Endodermal cell (in vitro differentiated cells): ENCODE results near the gene ZNF837. TPM values are rescaled to one million over a fixed set of nuclear protein-coding genes. Genes with fewer than 3 reads are reported as not detected.

Experiments
- DNase-seq: peaks from one replicate; pipeline ENCODE4 v3.0.0-alpha.2; 2017
- H3K27ac ChIP-seq: 2 replicates; pipeline ENCODE4 v1.5.1; 2013; ENCODE audit warnings: mild to moderate bottlenecking, low read depth, low read length, moderate library complexity
- H3K27me3 ChIP-seq: 2 replicates; pipeline ENCODE4 v1.6.1; 2013; ENCODE audit warnings: mild to moderate bottlenecking, low read length, moderate library complexity; ENCODE audit not compliant: insufficient read depth, control insufficient read depth, poor library complexity, severe bottlenecking
- H3K36me3 ChIP-seq: 2 replicates; pipeline ENCODE4 v1.7.0; 2013; ENCODE audit warnings: mild to moderate bottlenecking, low read length, moderate library complexity; ENCODE audit not compliant: control insufficient read depth, insufficient read depth
- H3K4me1 ChIP-seq: one replicate; pipeline ENCODE4 v1.7.0; 2013; ENCODE audit warnings: low read length; ENCODE audit not compliant: control insufficient read depth, insufficient read depth
- H3K4me3 ChIP-seq: 2 replicates; pipeline ENCODE4 v1.5.1; 2013; ENCODE audit warnings: mild to moderate bottlenecking, low read length, moderate library complexity
- H3K9ac ChIP-seq: 2 replicates; pipeline ENCODE4 v1.6.1; 2013; ENCODE audit warnings: mild to moderate bottlenecking, low read length, moderate library complexity; ENCODE audit not compliant: poor library complexity, severe bottlenecking; ENCODE audit errors: extremely low read depth
- H3K9me3 ChIP-seq: 2 replicates; pipeline ENCODE4 v1.6.1; 2013; ENCODE audit warnings: mild to moderate bottlenecking, low read length, moderate library complexity; ENCODE audit not compliant: control insufficient read depth
- H3K27ac Mint-ChIP-seq: 2 replicates; pipeline ENCODE4 v1.8.0; 2020; ENCODE audit warnings: mixed read lengths
- H3K27me3 Mint-ChIP-seq: 2 replicates; pipeline ENCODE4 v1.8.0; 2021; ENCODE audit warnings: mild to moderate bottlenecking, mixed read lengths; ENCODE audit not compliant: insufficient read depth
- H3K36me3 Mint-ChIP-seq: 2 replicates; pipeline ENCODE4 v1.8.0; 2020; ENCODE audit warnings: low read depth, mixed read lengths
- H3K4me1 Mint-ChIP-seq: 2 replicates; pipeline ENCODE4 v1.8.0; 2020; ENCODE audit warnings: mixed read lengths
- H3K4me3 Mint-ChIP-seq: 2 replicates; pipeline ENCODE4 v1.8.0; 2020; ENCODE audit warnings: mild to moderate bottlenecking, moderate library complexity, mixed read lengths
- H3K9me3 Mint-ChIP-seq: 2 replicates; pipeline ENCODE4 v1.8.0; 2020; ENCODE audit warnings: mild to moderate bottlenecking, mixed read lengths
- WGBS, 2 experiments: methylation state at CpG; one replicate each; pipeline versions ENCODE4 v1.1.5 to v1.1.7; 2013; ENCODE audit warnings: missing lambda C conversion rate in 2 of 2, mixed read lengths in 1 of 2; ENCODE audit not compliant: insufficient coverage in 1 of 2, insufficient read length in 1 of 2; 5-methylcytosine and 5-hydroxymethylcytosine counted together
- total RNA-seq, 2 donors: library from RNA; stranded (reverse); fragmentation: NEBNext Ultra II Directional in 1 of 2; extraction: Animal tissue kit (Norgen Biotek cat#: 25700) in 1 of 2; gene quantifications; 2 replicates in 1 of 2; 3 replicates in 1 of 2; pipeline ENCODE4 v1.2.1, GENCODE V29; 2021
- TF ChIP-seq, protein P1 (sequence below): fragments of 200-600 bp; sonication (generic); conservative IDR thresholded peaks from 2 replicates; pipeline ENCODE4 v1.5.0; 2021; ENCODE audit warnings: antibody characterized with exemption, mild to moderate bottlenecking

ZNF837 gene
- total RNA-seq, 2 donors from 2014 or later: 3.1 to 3.8 TPM

- Histone ChIP-seq H3K9ac (no peak overlapping the region), H3K27ac (no peak overlapping the region), H3K9me3 (no peaks in the 10 kb centered on the region), H3K27me3 (no peaks in the 10 kb centered on the region), H3K36me3 (peaks cover 28% of the 10 kb centered on the region), H3K4me1 (no peaks in the 10 kb centered on the region), H3K4me3 (no peak overlapping the region)
- Mint-ChIP-seq H3K4me1 (no peaks in the 10 kb centered on the region), H3K36me3 (peaks cover 62% of the 10 kb centered on the region), H3K9me3 (peaks cover 41% of the 10 kb centered on the region), H3K27me3 (no peaks in the 10 kb centered on the region), H3K4me3 (no peak overlapping the region), H3K27ac (no peak overlapping the region)
- TF ChIP-seq, protein P1, sequence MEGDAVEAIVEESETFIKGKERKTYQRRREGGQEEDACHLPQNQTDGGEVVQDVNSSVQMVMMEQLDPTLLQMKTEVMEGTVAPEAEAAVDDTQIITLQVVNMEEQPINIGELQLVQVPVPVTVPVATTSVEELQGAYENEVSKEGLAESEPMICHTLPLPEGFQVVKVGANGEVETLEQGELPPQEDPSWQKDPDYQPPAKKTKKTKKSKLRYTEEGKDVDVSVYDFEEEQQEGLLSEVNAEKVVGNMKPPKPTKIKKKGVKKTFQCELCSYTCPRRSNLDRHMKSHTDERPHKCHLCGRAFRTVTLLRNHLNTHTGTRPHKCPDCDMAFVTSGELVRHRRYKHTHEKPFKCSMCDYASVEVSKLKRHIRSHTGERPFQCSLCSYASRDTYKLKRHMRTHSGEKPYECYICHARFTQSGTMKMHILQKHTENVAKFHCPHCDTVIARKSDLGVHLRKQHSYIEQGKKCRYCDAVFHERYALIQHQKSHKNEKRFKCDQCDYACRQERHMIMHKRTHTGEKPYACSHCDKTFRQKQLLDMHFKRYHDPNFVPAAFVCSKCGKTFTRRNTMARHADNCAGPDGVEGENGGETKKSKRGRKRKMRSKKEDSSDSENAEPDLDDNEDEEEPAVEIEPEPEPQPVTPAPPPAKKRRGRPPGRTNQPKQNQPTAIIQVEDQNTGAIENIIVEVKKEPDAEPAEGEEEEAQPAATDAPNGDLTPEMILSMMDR: no peak
- WGBS, 2 experiments: 93 to 97% methylated on average over 7 of the region's 7 CpGs
- no peak for DNase-seq
These were observed 36.2 kb upstream of the ZNF837 start for GRCh38 chr19:58417071-58417470.

GRCh38 chr19:58416604-58417003, 35.8 kb upstream of the ZNF837 start:
- DNase-seq: no peak
- Histone ChIP-seq H3K9ac (no peak overlapping the region), H3K36me3 (peaks cover 28% of the 10 kb centered on the region), H3K27me3 (no peaks in the 10 kb centered on the region), H3K4me1 (no peaks in the 10 kb centered on the region), H3K4me3 (no peak overlapping the region), H3K9me3 (no peaks in the 10 kb centered on the region), H3K27ac (no peak overlapping the region)
- TF ChIP-seq, protein P1: no peak
- no peak overlapping the region for H3K4me3 Mint-ChIP-seq
- peaks cover 62% of the 10 kb centered on the region for H3K36me3 Mint-ChIP-seq
- H3K27me3 Mint-ChIP-seq: no peaks in the 10 kb centered on the region
- 93 to 100% methylated on average over 5 of the region's 5 CpGs for WGBS, 2 experiments
- H3K27ac Mint-ChIP-seq: no peak overlapping the region
- no peaks in the 10 kb centered on the region for H3K4me1 Mint-ChIP-seq
- peaks cover 41% of the 10 kb centered on the region for H3K9me3 Mint-ChIP-seq

DNA sequence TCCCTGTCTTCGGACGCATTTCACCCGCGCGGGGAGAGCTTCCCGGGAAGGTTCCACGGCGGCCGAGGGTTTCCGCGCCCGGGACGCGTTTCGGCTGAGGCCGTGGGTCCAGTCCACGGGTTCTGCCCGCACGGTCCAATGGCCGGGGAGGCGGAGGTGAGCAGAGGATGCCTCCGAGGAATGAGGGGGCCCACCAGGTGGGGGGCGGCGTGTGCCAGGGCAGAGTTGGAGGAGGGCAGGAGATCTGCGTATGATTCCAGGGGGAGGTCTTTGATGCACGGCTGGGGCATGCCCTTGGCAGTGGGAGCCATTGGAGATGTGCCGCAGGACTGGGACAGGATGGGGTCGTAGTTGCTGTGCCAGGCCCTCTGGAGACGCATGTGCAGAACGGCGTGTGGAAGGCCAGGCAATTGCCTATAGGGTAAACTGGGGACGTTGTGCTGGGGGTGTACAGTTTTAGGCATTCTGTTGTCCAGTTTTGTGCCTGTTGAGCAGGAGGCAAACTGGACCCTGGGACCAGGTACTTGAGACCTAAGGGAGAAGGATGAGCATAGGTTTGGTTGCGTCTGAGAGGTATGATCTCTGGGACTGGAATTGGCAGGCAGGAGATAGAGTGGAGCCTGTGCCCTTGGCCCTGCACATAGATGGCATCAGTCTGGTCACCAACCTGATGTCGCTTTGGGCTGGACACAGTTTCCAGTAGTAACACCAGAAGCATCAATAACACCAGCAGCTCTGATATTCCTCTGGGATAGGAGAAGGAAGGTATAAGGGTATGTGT, 28.4 kb upstream of the ZNF837 start:
- Mint-ChIP-seq H3K27ac (no peak overlapping the region), H3K36me3 (peaks cover 11% of the 10 kb centered on the region), H3K4me1 (peaks cover 17% of the 10 kb centered on the region), H3K9me3 (peaks cover 7% of the 10 kb centered on the region), H3K4me3 (peak overlapping the region; percentile 77), H3K27me3 (peaks cover 8% of the 10 kb centered on the region)
- no peaks in the 10 kb centered on the region for H3K4me1 ChIP-seq
- no peaks in the 10 kb centered on the region for H3K36me3 ChIP-seq
- H3K9ac ChIP-seq: peak overlapping the region; percentile 86
- no peak overlapping the region for H3K27ac ChIP-seq
- peak overlapping the region; percentile 95 for H3K4me3 ChIP-seq
- no peaks in the 10 kb centered on the region for H3K9me3 ChIP-seq
- peak; percentile 65 for DNase-seq
- 17 to 20% methylated on average over 22 to 34 of the region's 34 CpGs for WGBS, 2 experiments
- TF ChIP-seq, protein P1: no peak
- H3K27me3 ChIP-seq: no peaks in the 10 kb centered on the region
